IMR-90 (cell line): ENCODE measurements around the gene METRNL. TPM values are rescaled to one million over a fixed set of nuclear protein-coding genes. Genes with fewer than 3 reads are reported as not detected.

Experiments
- ATAC-seq: fragments of 200-7000 bp; cut with Tn5 transposase; 2 replicates; pipeline ENCODE4 v1.9.1; 2020; ENCODE audit warnings: low read depth, mild to moderate bottlenecking, moderate library complexity
- BruUV-seq: library from RNA; stranded (reverse); fragments of 400-500 nt; replicated peaks from 2 replicates; lab custom pipeline; 2021; lab: Mats Ljungman, UMichigan
- CTCF ChIA-PET: fragments of 300-600 bp; formaldehyde crosslinking; extraction: SDS; loops from one replicate; lab custom pipeline; 2021; ENCODE audit warnings: antibody characterized with exemption; lab: Yijun Ruan, JAX
- POLR2A ChIA-PET: fragments of 300-600 bp; sonication (Branson Sonifier 250); formaldehyde crosslinking; loops from one replicate; lab custom pipeline; 2022; ENCODE audit warnings: antibody characterized with exemption; ENCODE audit not compliant: unreplicated experiment; lab: Charles Lee
- DNase-seq: peaks from one replicate; pipeline ENCODE4 v3.0.0; 2013
- H2AFZ ChIP-seq: replicated peaks from 2 replicates; pipeline ENCODE3; 2013; ENCODE audit warnings: low read length, mild to moderate bottlenecking; ENCODE audit not compliant: poor library complexity
- H2AK5ac ChIP-seq: 2 replicates; pipeline ENCODE4 v1.6.1; 2013; ENCODE audit warnings: low read depth, low read length, inconsistent platforms
- H2AK9ac ChIP-seq: replicated peaks from 2 replicates; pipeline ENCODE3; 2013; ENCODE audit warnings: mild to moderate bottlenecking, low read depth, low read length, moderate library complexity; ENCODE audit not compliant: poor library complexity
- H2BK120ac ChIP-seq: 2 replicates; pipeline ENCODE4 v1.6.1; 2013; ENCODE audit warnings: low read depth, low read length, inconsistent platforms
- H2BK15ac ChIP-seq: 3 replicates; pipeline ENCODE4 v1.6.1; 2013; ENCODE audit warnings: low read depth, low read length, inconsistent platforms
- H2BK20ac ChIP-seq: 2 replicates; pipeline ENCODE4 v1.6.1; 2013; ENCODE audit warnings: low read depth, mild to moderate bottlenecking, inconsistent platforms, low read length, moderate library complexity
- H2BK5ac ChIP-seq: 2 replicates; pipeline ENCODE4 v1.6.1; 2013; ENCODE audit warnings: mild to moderate bottlenecking, low read depth, low read length, inconsistent platforms; ENCODE audit not compliant: poor library complexity, severe bottlenecking
- H3K14ac ChIP-seq: replicated peaks from 2 replicates; pipeline ENCODE4 v1.6.1; 2013; ENCODE audit warnings: low read depth, low read length, inconsistent platforms
- H3K18ac ChIP-seq: 2 replicates; pipeline ENCODE4 v1.6.1; 2013; ENCODE audit warnings: low read depth, low read length, control low read depth
- H3K23ac ChIP-seq: 2 replicates; pipeline ENCODE4 v1.6.1; 2013; ENCODE audit warnings: low read depth, low read length, inconsistent platforms
- H3K27ac ChIP-seq: 2 replicates; pipeline ENCODE4 v1.5.1; 2013; ENCODE audit warnings: mild to moderate bottlenecking, control low read depth, low read length; ENCODE audit not compliant: insufficient read depth
- H3K27me3 ChIP-seq: 2 replicates; pipeline ENCODE4 v1.6.1; 2013; ENCODE audit warnings: low read length; ENCODE audit not compliant: control insufficient read depth, insufficient read depth
- H3K36me3 ChIP-seq: 2 replicates; pipeline ENCODE4 v1.6.1; 2013; ENCODE audit warnings: low read length, mixed read lengths; ENCODE audit not compliant: control insufficient read depth, insufficient read depth
- H3K4ac ChIP-seq: 2 replicates; pipeline ENCODE4 v1.6.1; 2013; ENCODE audit warnings: low read depth, low read length, inconsistent platforms
- H3K4me1 ChIP-seq: 2 replicates; pipeline ENCODE4 v1.6.1; 2013; ENCODE audit warnings: low read length, mixed read lengths; ENCODE audit not compliant: control insufficient read depth, insufficient read depth
- H3K4me2 ChIP-seq: 2 replicates; pipeline ENCODE4 v1.6.1; 2013; ENCODE audit warnings: low read depth, mild to moderate bottlenecking, control low read depth, low read length, moderate library complexity
- H3K4me3 ChIP-seq: 2 replicates; pipeline ENCODE4 v1.5.1; 2013; ENCODE audit warnings: low read depth, mild to moderate bottlenecking, control low read depth, low read length, moderate library complexity; ENCODE audit not compliant: insufficient read depth
- H3K56ac ChIP-seq: 2 replicates; pipeline ENCODE4 v1.6.1; 2013; ENCODE audit warnings: low read length, inconsistent platforms; ENCODE audit not compliant: insufficient read depth; ENCODE audit errors: extremely low read depth
- H3K79me1 ChIP-seq, 2 experiments: 2 replicates each; pipeline ENCODE4 v1.6.1; 2013; ENCODE audit warnings: low read length in 2 of 2, inconsistent platforms in 1 of 2, low read depth in 1 of 2
- H3K9ac ChIP-seq: 2 replicates; pipeline ENCODE4 v1.6.1; 2013; ENCODE audit warnings: low read depth, low read length, control low read depth
- H3K9me1 ChIP-seq: 2 replicates; pipeline ENCODE4 v1.6.1; 2013; ENCODE audit warnings: low read length, inconsistent platforms; ENCODE audit not compliant: insufficient read depth
- H3K9me3 ChIP-seq: 2 replicates; pipeline ENCODE4 v1.6.1; 2013; ENCODE audit warnings: low read length; ENCODE audit not compliant: control insufficient read depth, insufficient read depth
- H4K20me1 ChIP-seq: 2 replicates; pipeline ENCODE4 v1.6.1; 2013; ENCODE audit warnings: low read length, inconsistent platforms; ENCODE audit not compliant: insufficient read depth
- H4K5ac ChIP-seq: 2 replicates; pipeline ENCODE4 v1.6.1; 2013; ENCODE audit warnings: mild to moderate bottlenecking, low read depth, low read length, control low read depth
- H4K8ac ChIP-seq, 2 experiments: 2 replicates each; pipeline ENCODE4 v1.6.1; 2013; ENCODE audit warnings: low read depth in 2 of 2, low read length in 2 of 2, control low read depth in 1 of 2, inconsistent platforms in 1 of 2
- H4K91ac ChIP-seq: 2 replicates; pipeline ENCODE4 v1.6.1; 2013; ENCODE audit warnings: low read depth, low read length, inconsistent platforms; ENCODE audit not compliant: insufficient read depth
- BHLHE40 ChIP-seq: fragments of 150-350 bp; IDR thresholded peaks from 2 replicates; pipeline ENCODE4 v1.6.1; 2016; ENCODE audit warnings: mild to moderate bottlenecking, low read depth, low read length
- CEBPB ChIP-seq: IDR thresholded peaks from 2 replicates; pipeline ENCODE4 v1.6.1; 2012; ENCODE audit warnings: low read depth, low read length, improper control_type of control experiment
- CHD1 ChIP-seq: IDR thresholded peaks from 2 replicates; pipeline ENCODE4 v1.6.1; 2012; ENCODE audit warnings: low read depth, low read length, improper control_type of control experiment
- FOS ChIP-seq: fragments of 150-350 bp; IDR thresholded peaks from 2 replicates; pipeline ENCODE4 v1.6.1; 2016; ENCODE audit warnings: low read depth, low read length
- MAFK ChIP-seq: IDR thresholded peaks from 2 replicates; pipeline ENCODE4 v1.6.1; 2012; ENCODE audit warnings: low read depth, low read length, improper control_type of control experiment
- MAZ ChIP-seq: IDR thresholded peaks from 2 replicates; pipeline ENCODE4 v1.6.1; 2012; ENCODE audit warnings: low read depth, mild to moderate bottlenecking, low read length, improper control_type of control experiment, moderate library complexity, borderline replicate concordance
- MXI1 ChIP-seq: IDR thresholded peaks from 2 replicates; pipeline ENCODE4 v1.6.1; 2012; ENCODE audit warnings: low read depth, mild to moderate bottlenecking, low read length, moderate library complexity, borderline replicate concordance
- NFE2L2 ChIP-seq: fragments of 150-350 bp; IDR thresholded peaks from 2 replicates; pipeline ENCODE4 v1.6.1; 2016; ENCODE audit warnings: low read depth, mild to moderate bottlenecking, low read length
- POLR2A ChIP-seq: IDR thresholded peaks from 2 replicates; pipeline ENCODE4 v1.6.1; 2012; ENCODE audit warnings: mild to moderate bottlenecking, low read depth, low read length
- RAD21 ChIP-seq: IDR thresholded peaks from 2 replicates; pipeline ENCODE4 v1.6.1; 2012; ENCODE audit warnings: low read length, improper control_type of control experiment
- RFX5 ChIP-seq: IDR thresholded peaks from 2 replicates; pipeline ENCODE4 v1.8.0; 2012; ENCODE audit warnings: low read depth, mild to moderate bottlenecking, low read length, moderate library complexity
- SMC3 ChIP-seq: fragments of 150-350 bp; IDR thresholded peaks from 2 replicates; pipeline ENCODE4 v1.6.1; 2016; ENCODE audit warnings: low read depth, mild to moderate bottlenecking, antibody characterized with exemption, low read length, moderate library complexity
- WGBS, 2 experiments: methylation state at CpG; one replicate each; pipeline versions ENCODE4 v1.1.5 to v1.1.7; 2013; ENCODE audit warnings: missing lambda C conversion rate in 2 of 2; ENCODE audit not compliant: insufficient read length in 1 of 2; ENCODE audit errors: extremely low coverage in 2 of 2; 5-methylcytosine and 5-hydroxymethylcytosine counted together
- dilution Hi-C: fragments of 300-500 bp; cut with HindIII; formaldehyde crosslinking; loops from one replicate; pipeline ENCODE4 v1.14.3; 2018; ENCODE audit warnings: low sequenced_read_pairs; ENCODE audit not compliant: unreplicated experiment
- in situ Hi-C: fragments of 300-500 bp; cut with MboI; formaldehyde crosslinking; loops from 3 replicates; pipeline ENCODE4 v1.14.3; 2019; ENCODE audit warnings: low sequenced_read_pairs, inconsistent platforms, mixed read lengths
- intact Hi-C: fragments of 100-400 bp; cut with micrococcal nuclease; formaldehyde crosslinking; loops from 2 replicates; pipeline ENCODE4 v1.10.0; 2022
- polyA plus RNA-seq, 3 experiments: library from polyadenylated mRNA; depleted of rRNA; stranded (reverse); fragments of >200 nt; gene quantifications; 2 replicates each; pipeline ENCODE4 v1.2.3, GENCODE V29; 2012; ENCODE audit warnings: low replicate concordance in 1 of 3
- total RNA-seq: library from RNA; depleted of rRNA; stranded (reverse); fragments of >200 nt; gene quantifications from 2 replicates; pipeline ENCODE4 v1.2.3, GENCODE V29; 2012
- TF ChIP-seq, protein P1 (sequence below): fragments of 150-350 bp; IDR thresholded peaks from 2 replicates; pipeline ENCODE4 v1.6.1; 2017; ENCODE audit warnings: mild to moderate bottlenecking, antibody characterized with exemption, low read length, low read depth
- TF ChIP-seq, protein P2 (sequence below): fragments of 150-350 bp; IDR thresholded peaks from 2 replicates; pipeline ENCODE4 v1.6.1; 2016; ENCODE audit warnings: low read depth, mild to moderate bottlenecking, low read length, moderate library complexity, borderline replicate concordance
- TF ChIP-seq, protein P3 (sequence below): conservative IDR thresholded peaks from 2 replicates; pipeline ENCODE4 v1.5.1; 2012; ENCODE audit warnings: mild to moderate bottlenecking, low read depth, low read length, improper control_type of control experiment

The METRNL gene
- total and polyA plus RNA-seq, 2 of the 4 experiments (the other 2 are of a cell fraction): 17.9 to 48.2 TPM

DNA sequence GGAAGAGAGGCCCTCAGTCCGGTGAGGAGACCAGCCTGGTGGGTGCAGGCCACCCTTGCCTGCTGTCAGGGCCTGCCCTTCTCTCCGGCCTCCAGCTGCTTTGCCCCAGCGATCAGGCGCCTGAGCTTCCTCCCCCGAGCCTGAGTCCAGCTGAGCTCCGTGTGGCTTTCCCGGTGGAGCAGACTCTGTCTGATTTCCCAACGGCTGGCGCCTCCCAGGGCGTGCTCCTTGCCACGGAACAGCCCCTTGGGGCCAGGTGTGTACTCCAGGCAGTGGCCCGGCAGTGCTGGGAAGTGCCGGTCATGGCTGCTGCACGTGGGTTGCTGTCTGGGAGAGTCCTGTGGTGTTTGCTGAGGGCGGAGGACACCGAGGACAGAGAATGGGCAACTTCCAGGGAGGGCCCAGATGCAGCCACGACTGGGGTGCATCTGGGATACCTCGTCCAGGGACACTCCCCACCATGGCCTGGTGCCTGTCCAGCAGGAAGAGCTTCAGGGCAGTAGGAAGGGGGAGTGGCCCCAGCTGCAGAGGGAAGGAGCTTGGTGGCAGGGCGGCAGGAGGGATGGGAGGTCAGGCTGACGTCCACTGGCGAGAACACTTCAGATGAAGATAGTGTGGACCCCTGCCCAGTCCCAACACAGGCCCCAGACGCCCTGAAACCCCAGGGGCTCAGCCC, 22.5 kb downstream of the METRNL start:
- peak overlapping the region; percentile 26; the same call in 1 of the 2 replicates for H4K91ac ChIP-seq
- H3K4me1 ChIP-seq: peaks cover 28% of the 10 kb centered on the region
- no peaks in the 10 kb centered on the region for H3K27me3 ChIP-seq
- CTCF ChIA-PET: no interaction called here
- no peak overlapping the region for H3K18ac ChIP-seq
- no peak overlapping the region for H3K4me3 ChIP-seq
- H3K27ac ChIP-seq: no peak overlapping the region
- H3K9me3 ChIP-seq: no peaks in the 10 kb centered on the region
- H4K20me1 ChIP-seq: peaks cover 8% of the 10 kb centered on the region
- peak overlapping the region; percentile 91 for H2AK9ac ChIP-seq
- H3K4ac ChIP-seq: peak overlapping the region; percentile 89
- peak overlapping the region; percentile 63 for H3K14ac ChIP-seq
- H3K23ac ChIP-seq: no peak overlapping the region; the same call in 1 of the 2 replicates
- H4K5ac ChIP-seq: no peak overlapping the region; the same call in 1 of the 2 replicates
- H3K9me1 ChIP-seq: no peaks in the 10 kb centered on the region; the same call in 1 of the 2 replicates
- no peak overlapping the region for H3K9ac ChIP-seq
- intact Hi-C loops: no loop called here
- peak overlapping the region; percentile 75 for H2AFZ ChIP-seq
- no peak overlapping the region for H2BK15ac ChIP-seq
- H2AK5ac ChIP-seq: peak overlapping the region; percentile 85
- BruUV-seq: no TSS peak
- H3K36me3 ChIP-seq: peaks cover 1% of the 10 kb centered on the region; the same call in 1 of the 2 replicates
- in situ Hi-C loops: no loop called here
- H3K79me1 ChIP-seq: peaks cover 0 to 3% of the 10 kb centered on the region in 2 experiments; a peak in 2 of 4 replicates
- dilution Hi-C loops: no loop called here
- H3K56ac ChIP-seq: no peak overlapping the region
- peak overlapping the region; percentile 32; the same call in 1 of the 2 replicates for H2BK120ac ChIP-seq
- ATAC-seq (no peak; the same call in 1 of the 2 replicates), DNase-seq (no peak)
- POLR2A ChIA-PET: no interaction called here
- H2BK5ac ChIP-seq: peak overlapping the region; percentile 17
- H3K4me2 ChIP-seq: no peak overlapping the region
- H4K8ac ChIP-seq: 0 out of 4 replicates have a peak overlapping the region, but pooled peaks of 1 of the 2 experiments have one; percentile 53
- WGBS, 2 experiments: 29% methylated on average over 1 of the region's 22 CpGs; no CpG with 5 or more reads in 1 of the 2 experiments
- no peak overlapping the region for H2BK20ac ChIP-seq
- TF ChIP-seq FOS (no peak), CHD1 (no peak), POLR2A (no peak), NFE2L2 (no peak), MAZ (no peak), CEBPB (no peak), SMC3 (no peak), RFX5 (no peak), BHLHE40 (no peak), RAD21 (no peak), MXI1 (no peak), MAFK (no peak)
- TF ChIP-seq, protein P1, sequence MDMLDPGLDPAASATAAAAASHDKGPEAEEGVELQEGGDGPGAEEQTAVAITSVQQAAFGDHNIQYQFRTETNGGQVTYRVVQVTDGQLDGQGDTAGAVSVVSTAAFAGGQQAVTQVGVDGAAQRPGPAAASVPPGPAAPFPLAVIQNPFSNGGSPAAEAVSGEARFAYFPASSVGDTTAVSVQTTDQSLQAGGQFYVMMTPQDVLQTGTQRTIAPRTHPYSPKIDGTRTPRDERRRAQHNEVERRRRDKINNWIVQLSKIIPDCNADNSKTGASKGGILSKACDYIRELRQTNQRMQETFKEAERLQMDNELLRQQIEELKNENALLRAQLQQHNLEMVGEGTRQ: no peak
- TF ChIP-seq, protein P2, sequence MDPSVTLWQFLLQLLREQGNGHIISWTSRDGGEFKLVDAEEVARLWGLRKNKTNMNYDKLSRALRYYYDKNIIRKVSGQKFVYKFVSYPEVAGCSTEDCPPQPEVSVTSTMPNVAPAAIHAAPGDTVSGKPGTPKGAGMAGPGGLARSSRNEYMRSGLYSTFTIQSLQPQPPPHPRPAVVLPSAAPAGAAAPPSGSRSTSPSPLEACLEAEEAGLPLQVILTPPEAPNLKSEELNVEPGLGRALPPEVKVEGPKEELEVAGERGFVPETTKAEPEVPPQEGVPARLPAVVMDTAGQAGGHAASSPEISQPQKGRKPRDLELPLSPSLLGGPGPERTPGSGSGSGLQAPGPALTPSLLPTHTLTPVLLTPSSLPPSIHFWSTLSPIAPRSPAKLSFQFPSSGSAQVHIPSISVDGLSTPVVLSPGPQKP: no peak
- TF ChIP-seq, protein P3, sequence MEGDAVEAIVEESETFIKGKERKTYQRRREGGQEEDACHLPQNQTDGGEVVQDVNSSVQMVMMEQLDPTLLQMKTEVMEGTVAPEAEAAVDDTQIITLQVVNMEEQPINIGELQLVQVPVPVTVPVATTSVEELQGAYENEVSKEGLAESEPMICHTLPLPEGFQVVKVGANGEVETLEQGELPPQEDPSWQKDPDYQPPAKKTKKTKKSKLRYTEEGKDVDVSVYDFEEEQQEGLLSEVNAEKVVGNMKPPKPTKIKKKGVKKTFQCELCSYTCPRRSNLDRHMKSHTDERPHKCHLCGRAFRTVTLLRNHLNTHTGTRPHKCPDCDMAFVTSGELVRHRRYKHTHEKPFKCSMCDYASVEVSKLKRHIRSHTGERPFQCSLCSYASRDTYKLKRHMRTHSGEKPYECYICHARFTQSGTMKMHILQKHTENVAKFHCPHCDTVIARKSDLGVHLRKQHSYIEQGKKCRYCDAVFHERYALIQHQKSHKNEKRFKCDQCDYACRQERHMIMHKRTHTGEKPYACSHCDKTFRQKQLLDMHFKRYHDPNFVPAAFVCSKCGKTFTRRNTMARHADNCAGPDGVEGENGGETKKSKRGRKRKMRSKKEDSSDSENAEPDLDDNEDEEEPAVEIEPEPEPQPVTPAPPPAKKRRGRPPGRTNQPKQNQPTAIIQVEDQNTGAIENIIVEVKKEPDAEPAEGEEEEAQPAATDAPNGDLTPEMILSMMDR: no peak
